Activated CD4-positive, alpha-beta T cell treated with anti-CD3 and anti-CD28 coated beads for 4 hours (primary cell): Measurements from ENCODE around the gene SLK.
A peak's percentile ranks its signal among the peaks of the same experiment; 100 is the strongest.

Experiments
- DNase-seq, 2 donors: peaks; one replicate each; pipeline ENCODE4 v3.0.0-alpha.2; 2020

The SLK gene

GRCh38 chr10:103991393-103992128 lies 24.6 kb downstream of the SLK start:
- no peak for DNase-seq

GRCh38 chr10:103995134-103995533 lies 28.2 kb downstream of the SLK start:
- DNase-seq = no peak

- DNase-seq = no peak
These were observed 31.9 kb downstream of the SLK start for GRCh38 chr10:103998805-103999204.

GRCh38 chr10:104002911-104003310 lies 36.0 kb downstream of the SLK start:
- DNase-seq = no peak

GRCh38 chr10:104005172-104005863 lies 38.4 kb downstream of the SLK start:
- DNase-seq = no peak

- DNase-seq = no peak
These were observed 45.0 kb downstream of the SLK start for GRCh38 chr10:104011904-104012303.

- no peak for DNase-seq
These were observed 46.5 kb downstream of the SLK start for GRCh38 chr10:104013489-104013888.

GRCh38 chr10:104014176-104014575 lies 47.2 kb downstream of the SLK start:
- DNase-seq = no peak

- DNase-seq = no peak
These were observed 49.7 kb downstream of the SLK start for GRCh38 chr10:104016661-104017060.

- DNase-seq = no peak
These were observed 51.5 kb downstream of the SLK start for GRCh38 chr10:104018471-104018870.

GRCh38 chr10:104020020-104020419 lies 53.1 kb downstream of the SLK start:
- no peak for DNase-seq

- DNase-seq = no peak
These were observed 54.3 kb downstream of the SLK start for GRCh38 chr10:104021246-104021645.

- DNase-seq = no peak
These were observed 55.1 kb downstream of the SLK start for GRCh38 chr10:104022026-104022425.

GRCh38 chr10:104025524-104025923 lies 58.6 kb downstream of the SLK start:
- no peak for DNase-seq

GRCh38 chr10:104026762-104027161 lies 59.8 kb downstream of the SLK start:
- DNase-seq = no peak

GRCh38 chr10:104028146-104028545 lies 61.2 kb downstream of the SLK start:
- DNase-seq = peak; percentile 31 to 35

- DNase-seq = no peak
These were observed 62.0 kb downstream of the SLK start for GRCh38 chr10:104028823-104029520.

- no peak for DNase-seq
These were observed 62.6 kb downstream of the SLK start for GRCh38 chr10:104029521-104029860.

- DNase-seq = no peak
These were observed 64.7 kb downstream of the SLK start for GRCh38 chr10:104031631-104032030.

GRCh38 chr10:104032144-104032775 lies 65.3 kb downstream of the SLK start:
- DNase-seq = no peak

GRCh38 chr10:104033401-104033930 lies 66.5 kb downstream of the SLK start:
- no peak for DNase-seq

- no peak for DNase-seq
These were observed 67.0 kb downstream of the SLK start for GRCh38 chr10:104033966-104034365.
